GM18907 (cell line): ENCODE measurements around the gene KRT3.

Experiments used
- ATAC-seq: cut with Tn5 transposase; IDR thresholded peaks from one replicate; pipeline ENCODE4 v1.9.1; 2021; ENCODE audit warnings: mild to moderate bottlenecking, moderate library complexity; ENCODE audit not compliant: unreplicated experiment

The KRT3 gene

DNA sequence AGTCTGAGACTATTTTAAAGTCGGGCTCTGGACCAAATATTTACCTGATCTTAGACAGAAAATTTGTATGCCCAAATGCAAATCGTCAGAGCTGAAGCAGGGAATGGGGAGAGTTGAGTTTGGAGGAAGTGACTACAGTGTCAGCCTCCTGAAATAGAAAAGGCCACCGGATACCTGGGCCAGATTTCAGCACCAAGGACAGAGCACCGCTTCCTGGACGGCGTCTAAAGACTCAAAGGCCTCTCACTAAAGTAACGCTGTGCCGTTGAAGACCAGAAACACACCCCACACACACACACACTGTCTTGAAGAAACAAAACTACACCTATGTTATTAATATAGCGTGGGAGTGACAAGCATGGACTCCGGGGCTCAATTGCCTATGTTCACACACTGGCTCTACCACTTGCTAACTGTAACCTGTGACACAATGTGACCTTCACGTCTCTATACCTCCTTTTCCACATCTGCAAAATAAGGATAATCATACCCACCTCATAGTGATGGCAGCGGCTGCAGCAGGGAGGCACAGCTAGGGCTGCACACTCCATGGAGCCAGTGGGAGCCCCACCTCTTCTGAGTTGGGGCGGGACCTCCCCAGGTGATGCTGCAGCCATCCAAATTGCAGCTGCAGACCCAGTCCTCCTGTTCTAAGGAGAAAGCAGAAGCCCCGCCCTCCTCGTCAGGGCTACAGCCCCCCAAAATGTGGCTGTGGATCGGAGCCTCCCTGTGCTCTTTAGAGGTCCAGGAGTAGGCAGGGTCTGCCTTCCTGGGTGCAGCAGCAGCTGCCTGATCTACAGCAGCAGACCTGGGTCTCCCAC is 54.3 kb downstream of the KRT3 start:
- ATAC-seq: no peak

DNA sequence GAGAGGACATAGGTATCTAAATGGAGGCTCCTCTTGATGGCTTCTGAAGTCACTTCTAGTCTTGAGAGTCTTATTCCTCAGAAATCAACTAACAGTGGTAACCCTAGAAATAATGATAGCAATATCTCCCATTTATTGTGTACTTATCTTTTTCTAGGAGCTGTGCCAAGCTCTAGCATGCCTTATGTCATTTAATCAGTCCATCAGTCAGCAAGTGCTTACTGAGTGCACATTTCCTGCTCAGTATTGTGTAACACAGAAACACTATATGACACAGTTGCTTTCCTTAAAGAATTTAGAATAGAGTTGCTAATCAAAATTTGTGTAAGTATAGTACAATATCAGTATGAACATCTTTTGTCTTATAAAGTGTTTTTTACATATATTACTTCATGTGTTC is 55.3 kb downstream of the KRT3 start:
- no peak for ATAC-seq

DNA sequence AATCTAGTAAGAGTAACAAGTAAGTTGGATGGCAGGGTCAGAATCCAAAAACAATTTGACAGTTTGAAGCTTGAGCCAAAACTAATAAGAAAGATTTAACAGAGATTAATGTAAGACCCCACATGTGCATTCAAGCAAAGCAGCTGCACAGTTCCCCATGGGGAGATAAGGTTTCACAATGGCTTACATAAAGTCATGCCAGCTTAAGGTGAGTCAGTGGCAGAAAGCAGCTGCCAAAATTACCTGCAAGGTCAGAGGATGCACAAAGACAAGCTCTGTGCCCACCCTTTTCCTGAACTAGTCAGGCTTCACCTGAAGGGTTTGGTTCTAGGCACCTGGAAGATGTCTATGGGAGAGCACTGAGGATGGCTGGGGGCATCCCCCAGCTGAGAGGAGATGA is 56.0 kb downstream of the KRT3 start:
- no peak for ATAC-seq
